ENCODE data around the gene ATG7.

The ATG7 gene

GRCh38 chr3:11322931-11323330, 50.7 kb downstream of the ATG7 start:
- no peak for TF ChIP-seq ISL1 (CRISPR knock-in tag; IDR thresholded peaks at IDR 0.05)
- no peak for TF ChIP-seq ESRRG (CRISPR knock-in tag; IDR thresholded peaks at IDR 0.05)
- no peak for TF ChIP-seq ZFP3 (CRISPR knock-in tag; IDR thresholded peaks at IDR 0.05)
- TF ChIP-seq, protein P1, sequence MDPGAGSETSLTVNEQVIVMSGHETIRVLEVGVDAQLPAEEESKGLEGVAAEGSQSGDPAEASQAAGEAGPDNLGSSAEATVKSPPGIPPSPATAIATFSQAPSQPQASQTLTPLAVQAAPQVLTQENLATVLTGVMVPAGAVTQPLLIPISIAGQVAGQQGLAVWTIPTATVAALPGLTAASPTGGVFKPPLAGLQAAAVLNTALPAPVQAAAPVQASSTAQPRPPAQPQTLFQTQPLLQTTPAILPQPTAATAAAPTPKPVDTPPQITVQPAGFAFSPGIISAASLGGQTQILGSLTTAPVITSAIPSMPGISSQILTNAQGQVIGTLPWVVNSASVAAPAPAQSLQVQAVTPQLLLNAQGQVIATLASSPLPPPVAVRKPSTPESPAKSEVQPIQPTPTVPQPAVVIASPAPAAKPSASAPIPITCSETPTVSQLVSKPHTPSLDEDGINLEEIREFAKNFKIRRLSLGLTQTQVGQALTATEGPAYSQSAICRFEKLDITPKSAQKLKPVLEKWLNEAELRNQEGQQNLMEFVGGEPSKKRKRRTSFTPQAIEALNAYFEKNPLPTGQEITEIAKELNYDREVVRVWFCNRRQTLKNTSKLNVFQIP (CRISPR knock-in tag; IDR thresholded peaks at IDR 0.05; ENCODE audit: borderline replicate concordance, low read depth), result no peak
- TF ChIP-seq PATZ1 (CRISPR knock-in tag; IDR thresholded peaks at IDR 0.05; ENCODE audit: borderline replicate concordance), result no peak
- no peak for ATAC-seq

- no peak for ATAC-seq
- no peak for TF ChIP-seq ZNF70 (CRISPR knock-in tag; IDR thresholded peaks at IDR 0.05)
- no peak for TF ChIP-seq TOX (CRISPR knock-in tag; IDR thresholded peaks at IDR 0.05; ENCODE audit: borderline replicate concordance)
- TF ChIP-seq SNAI2 (CRISPR knock-in tag; IDR thresholded peaks at IDR 0.05), result no peak
- no peak for TF ChIP-seq PPARA (CRISPR knock-in tag; IDR thresholded peaks at IDR 0.05; ENCODE audit: borderline replicate concordance)
- no peak for TF ChIP-seq ZNF565 (CRISPR knock-in tag; conservative IDR thresholded peaks at IDR 0.05; ENCODE audit: low read depth)
- no peak for TF ChIP-seq ZC3H10 (CRISPR knock-in tag; IDR thresholded peaks at IDR 0.05)
- TF ChIP-seq PATZ1 (CRISPR knock-in tag; IDR thresholded peaks at IDR 0.05; ENCODE audit: borderline replicate concordance), result no peak
- TF ChIP-seq CREB5 (CRISPR knock-in tag; IDR thresholded peaks at IDR 0.05; ENCODE audit: low read depth), result no peak
- TF ChIP-seq, protein P2, sequence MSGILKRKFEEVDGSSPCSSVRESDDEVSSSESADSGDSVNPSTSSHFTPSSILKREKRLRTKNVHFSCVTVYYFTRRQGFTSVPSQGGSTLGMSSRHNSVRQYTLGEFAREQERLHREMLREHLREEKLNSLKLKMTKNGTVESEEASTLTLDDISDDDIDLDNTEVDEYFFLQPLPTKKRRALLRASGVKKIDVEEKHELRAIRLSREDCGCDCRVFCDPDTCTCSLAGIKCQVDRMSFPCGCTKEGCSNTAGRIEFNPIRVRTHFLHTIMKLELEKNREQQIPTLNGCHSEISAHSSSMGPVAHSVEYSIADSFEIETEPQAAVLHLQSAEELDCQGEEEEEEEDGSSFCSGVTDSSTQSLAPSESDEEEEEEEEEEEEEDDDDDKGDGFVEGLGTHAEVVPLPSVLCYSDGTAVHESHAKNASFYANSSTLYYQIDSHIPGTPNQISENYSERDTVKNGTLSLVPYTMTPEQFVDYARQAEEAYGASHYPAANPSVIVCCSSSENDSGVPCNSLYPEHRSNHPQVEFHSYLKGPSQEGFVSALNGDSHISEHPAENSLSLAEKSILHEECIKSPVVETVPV (CRISPR knock-in tag; IDR thresholded peaks at IDR 0.05), result no peak
- TF ChIP-seq ZFP30 (CRISPR knock-in tag; IDR thresholded peaks at IDR 0.05), result no peak
- TF ChIP-seq RARB (CRISPR knock-in tag; IDR thresholded peaks at IDR 0.05), result no peak
- TF ChIP-seq, protein P1 (CRISPR knock-in tag; IDR thresholded peaks at IDR 0.05; ENCODE audit: borderline replicate concordance, low read depth), result no peak
- TF ChIP-seq BACH2 (CRISPR knock-in tag; IDR thresholded peaks at IDR 0.05; ENCODE audit: borderline replicate concordance), result no peak
- no peak for TF ChIP-seq ZFP3 (CRISPR knock-in tag; IDR thresholded peaks at IDR 0.05)
- TF ChIP-seq TSHZ2 (CRISPR knock-in tag; IDR thresholded peaks at IDR 0.05), result no peak
- no peak for TF ChIP-seq TCF4 (CRISPR knock-in tag; IDR thresholded peaks at IDR 0.05; ENCODE audit: borderline replicate concordance)
- no peak for TF ChIP-seq ARNTL (CRISPR knock-in tag; IDR thresholded peaks at IDR 0.05; ENCODE audit: borderline replicate concordance, low read depth)
- TF ChIP-seq GLIS3 (CRISPR knock-in tag; IDR thresholded peaks at IDR 0.05), result no peak
- TF ChIP-seq CSDC2 (CRISPR knock-in tag; IDR thresholded peaks at IDR 0.05), result no peak
These were observed 51.6 kb downstream of the ATG7 start for GRCh38 chr3:11323813-11324212.
